ENCODE data around the gene KCNAB2.
"Not testable (repeated sequence)": the region's sequence is repeated elsewhere in the genome, so short reads cannot be mapped to it uniquely, and the experiment has no call there.

The KCNAB2 gene

GRCh38 chr1:6054596-6054995, 8.9 kb downstream of the KCNAB2 start:
- DNase-seq (ENCODE audit: low read depth in 2 of 2): no peak

GRCh38 chr1:6056572-6056948, 10.9 kb downstream of the KCNAB2 start:
- no peak for DNase-seq (ENCODE audit: low read depth in 2 of 2)

DNA sequence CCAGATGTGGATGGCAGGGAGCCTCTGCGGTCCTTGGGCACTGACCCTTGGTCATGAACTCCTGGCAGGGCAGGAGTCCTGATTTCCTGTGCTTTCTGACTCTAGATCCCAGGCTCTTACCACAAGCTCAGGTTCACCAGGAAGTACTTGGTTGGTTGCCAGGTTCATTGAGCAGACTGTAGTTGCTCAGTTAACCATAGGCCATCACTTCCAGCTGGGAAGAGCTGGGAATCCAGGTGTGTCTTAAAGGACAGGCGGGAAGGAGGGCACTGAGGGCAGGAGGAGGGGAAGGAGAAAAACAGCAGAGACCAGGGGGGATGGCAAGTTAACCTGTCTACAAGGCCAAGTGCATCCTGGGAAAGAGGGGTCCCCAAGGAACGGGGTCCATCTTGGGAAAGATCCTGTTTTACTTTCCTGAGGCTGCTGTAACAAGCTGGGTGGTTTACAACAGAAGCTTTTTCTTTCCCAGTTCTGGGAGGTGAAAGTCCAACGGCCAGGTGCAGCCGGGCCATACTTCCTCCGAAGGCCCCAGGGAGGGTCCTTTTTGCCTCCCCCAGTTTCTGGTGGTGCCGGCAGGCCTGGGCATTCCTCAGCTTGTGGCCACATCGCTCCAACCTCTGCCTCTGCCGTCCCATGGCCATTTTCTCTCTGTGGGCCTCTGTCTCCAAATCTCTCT, 11.6 kb downstream of the KCNAB2 start:
- no peak for DNase-seq (ENCODE audit: low read depth in 2 of 2)

GRCh38 chr1:6059866-6060265, 14.2 kb downstream of the KCNAB2 start:
- no peak for DNase-seq (ENCODE audit: low read depth in 2 of 2)

GRCh38 chr1:6062670-6063069, 17.0 kb downstream of the KCNAB2 start:
- DNase-seq (ENCODE audit: low read depth in 2 of 2): no peak

DNA sequence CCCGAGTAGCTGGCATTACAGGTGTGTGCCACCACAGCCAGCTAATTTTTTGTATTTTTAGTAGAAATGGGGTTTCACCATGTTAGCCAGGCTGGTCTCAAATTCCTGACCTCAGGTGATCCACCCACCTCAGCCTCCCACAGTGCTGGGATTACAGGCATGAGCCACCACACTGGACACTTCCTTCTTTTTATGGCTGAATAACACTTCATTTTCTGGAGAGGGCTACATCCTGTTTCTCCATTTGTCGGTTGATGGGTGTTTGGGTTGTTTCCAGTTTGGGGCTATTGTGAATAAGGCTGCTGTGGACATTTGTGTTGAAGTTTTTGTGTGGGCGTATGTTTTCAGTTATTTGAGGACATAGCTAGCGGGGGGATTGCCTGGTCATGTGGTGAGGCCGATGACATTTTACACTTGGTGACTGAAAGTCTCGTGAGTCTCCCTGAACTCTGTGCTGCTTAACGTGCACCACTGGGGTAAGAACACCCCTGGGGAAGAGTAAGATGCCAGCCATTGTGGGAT, 17.9 kb downstream of the KCNAB2 start:
- not testable (repeated sequence) for DNase-seq (ENCODE audit: low read depth in 2 of 2)

DNA sequence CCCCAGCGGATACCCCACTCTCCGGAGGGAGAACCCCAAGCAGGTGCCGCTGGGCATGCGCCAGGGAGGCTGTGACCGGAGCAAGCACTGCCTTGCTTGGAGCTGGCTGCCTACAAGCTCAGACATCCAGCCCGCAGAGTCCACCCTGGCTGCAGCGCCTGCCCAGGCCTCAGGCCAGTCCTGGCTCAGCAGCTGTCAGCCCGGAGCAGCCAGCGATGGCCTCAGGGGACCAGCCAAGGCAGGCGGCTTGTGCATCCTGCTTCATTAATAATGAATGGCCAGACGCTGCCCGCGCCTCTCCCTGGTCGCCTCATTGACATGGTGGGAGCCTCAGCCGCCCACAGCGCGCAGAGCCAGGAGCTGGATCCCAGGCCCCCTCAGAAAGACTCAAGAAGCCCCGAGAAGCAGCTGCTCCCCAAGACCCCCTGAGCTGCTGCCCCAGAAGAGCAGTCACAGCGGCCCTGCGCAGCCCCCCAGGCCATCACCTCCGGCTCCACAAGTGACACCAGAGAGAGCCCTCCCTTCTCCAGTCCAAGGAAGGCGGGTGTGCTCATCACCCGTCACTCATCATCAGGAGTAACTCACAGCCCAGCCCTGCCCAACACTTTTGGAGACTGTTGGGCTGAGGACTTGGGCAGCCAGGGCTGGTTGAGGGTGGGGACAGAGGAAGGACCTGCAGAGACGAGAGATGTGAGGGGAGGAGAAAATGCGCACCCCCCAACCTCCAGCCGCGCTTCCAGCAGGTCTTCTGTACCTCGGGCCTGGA, 19.6 kb downstream of the KCNAB2 start:
- DNase-seq (ENCODE audit: low read depth in 2 of 2): no peak

DNA sequence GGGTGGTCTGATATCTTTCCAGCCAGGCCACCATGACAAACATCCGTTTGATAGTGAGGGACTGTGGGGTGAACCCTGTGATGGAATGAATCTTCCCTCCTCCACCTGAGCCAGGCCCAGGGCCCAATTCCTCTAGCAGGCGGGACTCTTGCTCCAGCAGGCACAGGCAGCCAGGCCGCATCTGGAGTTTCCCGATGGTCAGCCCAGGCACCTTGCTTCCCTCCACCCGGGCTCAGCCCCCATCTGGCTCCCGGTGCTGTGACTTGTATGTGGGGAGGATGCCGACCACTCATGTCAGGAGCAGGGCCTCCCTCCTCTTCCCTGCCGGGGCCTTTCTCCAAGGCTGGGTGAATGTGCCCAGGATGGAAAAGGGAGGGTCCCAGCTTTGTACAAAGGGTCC, 21.0 kb downstream of the KCNAB2 start:
- DNase-seq (ENCODE audit: low read depth in 2 of 2): no peak

GRCh38 chr1:6068073-6068472, 22.4 kb downstream of the KCNAB2 start:
- DNase-seq (ENCODE audit: low read depth in 2 of 2): no peak

DNA sequence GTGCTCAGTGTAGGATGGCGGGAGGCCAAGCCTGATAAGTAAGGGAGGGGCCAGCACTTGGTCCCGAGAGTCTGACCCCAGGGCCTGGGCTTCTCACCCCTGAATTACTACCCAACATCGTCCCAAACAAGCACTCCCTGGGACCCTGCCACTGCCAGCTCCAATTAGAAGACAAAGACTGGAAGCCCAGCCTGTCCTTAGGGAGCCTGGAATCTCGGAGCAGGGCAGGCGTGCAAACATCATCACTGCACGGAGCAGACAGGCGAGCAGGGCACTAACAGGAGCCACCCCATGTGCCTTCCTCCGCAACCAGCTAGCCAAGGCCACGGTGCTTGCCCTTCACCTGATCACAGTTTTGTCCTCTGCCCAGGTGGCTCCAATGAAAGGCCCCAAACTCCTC, 23.2 kb downstream of the KCNAB2 start:
- no peak for DNase-seq (ENCODE audit: low read depth in 2 of 2)

DNA sequence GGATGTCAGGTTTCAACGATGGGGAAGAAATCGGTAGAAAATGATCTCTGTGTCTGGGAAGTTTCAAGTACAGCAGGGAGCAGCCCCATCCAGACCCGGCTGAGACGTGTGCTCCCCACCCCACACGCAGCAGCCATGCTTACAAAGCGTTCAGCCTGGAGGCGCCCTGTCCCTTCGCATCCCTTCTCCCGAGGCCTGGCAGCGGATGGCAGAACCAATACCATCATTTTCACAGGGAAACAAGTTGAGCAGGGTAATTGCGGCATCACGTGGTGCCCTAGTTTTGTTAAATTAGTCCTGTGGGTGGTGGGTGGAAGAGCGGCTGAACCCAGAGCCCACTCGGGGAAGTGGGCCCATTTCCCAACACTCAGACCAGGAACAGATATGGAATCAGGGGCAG, 23.9 kb downstream of the KCNAB2 start:
- DNase-seq (ENCODE audit: low read depth in 2 of 2): no peak

- no peak for DNase-seq (ENCODE audit: low read depth in 2 of 2)
Observed at GRCh38 chr1:6070450-6070974, 24.8 kb downstream of the KCNAB2 start.

DNA sequence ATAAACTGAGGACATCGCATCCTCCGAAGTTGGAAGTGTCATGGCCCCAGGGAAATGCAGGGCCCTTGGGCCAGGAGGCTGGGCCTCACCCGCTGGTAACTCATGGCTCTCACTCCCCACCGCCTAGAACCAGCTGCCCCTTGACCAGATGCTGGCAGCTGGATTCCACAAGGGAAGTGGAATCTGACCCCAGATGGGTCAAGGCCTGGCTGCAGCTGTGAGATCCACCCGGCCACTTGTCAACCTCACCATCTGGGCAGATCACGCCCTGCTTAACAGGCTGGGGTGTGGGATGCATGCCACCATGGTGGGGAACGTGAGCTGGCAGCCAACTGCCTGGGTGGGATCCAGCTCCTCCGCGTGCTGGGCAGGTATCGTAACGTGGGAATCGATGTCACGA, 25.5 kb downstream of the KCNAB2 start:
- DNase-seq (ENCODE audit: low read depth in 2 of 2): no peak

GRCh38 chr1:6072774-6073479, 27.2 kb downstream of the KCNAB2 start:
- no peak for DNase-seq (ENCODE audit: low read depth in 2 of 2)

GRCh38 chr1:6073480-6074053, 27.9 kb downstream of the KCNAB2 start:
- DNase-seq (ENCODE audit: low read depth in 2 of 2): no peak

DNA sequence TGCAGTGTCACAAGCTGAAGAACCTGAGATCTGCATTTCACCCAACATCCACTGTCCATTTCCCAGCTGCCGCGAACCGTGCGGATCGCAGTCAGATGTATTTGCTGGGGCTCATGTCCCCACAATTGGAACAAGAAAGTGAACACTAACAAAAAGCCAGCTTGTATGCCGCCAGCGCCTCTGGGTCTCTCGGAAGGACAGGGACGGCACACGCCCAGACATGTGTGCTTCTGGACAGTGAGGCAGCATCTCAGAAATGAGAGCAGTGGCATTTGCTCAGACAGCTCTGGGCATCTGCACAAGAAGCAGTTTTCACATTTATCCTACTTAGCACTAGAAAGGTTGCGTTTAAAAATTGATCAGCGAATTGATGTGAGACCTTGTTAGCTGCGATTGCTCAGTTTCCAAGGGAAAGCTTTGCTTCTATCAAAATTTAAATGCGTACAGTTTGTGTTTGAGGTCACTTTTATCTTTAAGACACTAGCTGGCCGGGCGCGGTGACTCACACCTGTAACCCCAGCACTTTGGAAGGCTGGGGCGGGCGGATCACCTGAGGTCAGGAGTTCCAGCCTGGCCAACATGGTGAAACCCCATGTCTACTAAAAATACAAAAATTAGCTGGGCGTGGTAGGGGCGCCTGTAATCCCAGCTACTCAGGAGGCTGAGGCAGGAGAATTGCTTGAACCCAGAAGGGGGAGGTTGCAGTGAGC, 28.7 kb downstream of the KCNAB2 start:
- DNase-seq (ENCODE audit: low read depth in 2 of 2): no peak

GRCh38 chr1:6075748-6076147, 30.1 kb downstream of the KCNAB2 start:
- DNase-seq (ENCODE audit: low read depth in 2 of 2): no peak

- not testable (repeated sequence) for DNase-seq (ENCODE audit: low read depth in 2 of 2)
Observed at GRCh38 chr1:6077061-6077460, 31.4 kb downstream of the KCNAB2 start.

GRCh38 chr1:6077506-6077905, 31.8 kb downstream of the KCNAB2 start:
- no peak for DNase-seq (ENCODE audit: low read depth in 2 of 2)

GRCh38 chr1:6077919-6078318, 32.2 kb downstream of the KCNAB2 start:
- DNase-seq (ENCODE audit: low read depth in 2 of 2): no peak

GRCh38 chr1:6080469-6080868, 34.8 kb downstream of the KCNAB2 start:
- no peak for DNase-seq (ENCODE audit: low read depth in 2 of 2)
